ENCODE results near the gene LSG1.
"Not testable (repeated sequence)": the region's sequence is repeated elsewhere in the genome, so short reads cannot be mapped to it uniquely, and the experiment has no call there.

LSG1 gene

DNA sequence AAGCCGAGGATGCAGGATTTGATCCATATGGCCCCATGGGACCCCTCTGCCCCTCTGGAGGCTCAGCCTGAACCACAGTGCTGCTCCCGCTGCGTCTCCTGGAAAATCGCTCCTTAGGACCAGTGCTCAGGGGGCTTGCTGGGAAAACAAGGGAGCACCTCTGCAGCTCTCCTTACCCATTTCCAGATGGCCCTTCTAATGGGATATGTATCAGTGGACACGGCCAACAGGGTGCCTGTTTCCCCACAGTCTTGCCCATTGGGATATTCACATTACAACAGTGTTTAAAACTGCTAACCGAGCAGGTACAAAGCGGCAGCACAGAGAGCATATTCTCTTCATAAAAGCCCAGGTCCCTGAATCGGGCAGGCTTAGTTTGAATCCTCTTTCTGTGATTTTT is 65.8 kb downstream of the LSG1 start:
- WGBS (ENCODE audit: insufficient coverage, insufficient read length) = no CpG with 5 or more reads among the region's 8 CpGs
- Histone ChIP-seq H3K36me3 (ENCODE audit: control insufficient read depth, insufficient read depth, low read length) (no peaks in the 10 kb centered on the region), H3K4me3 (ENCODE audit: low read length) (no peak overlapping the region), H3K4me1 (ENCODE audit: control insufficient read depth, insufficient read depth, low read length) (no peaks in the 10 kb centered on the region), H3K27me3 (ENCODE audit: control insufficient read depth, insufficient read depth, low read length) (no peaks in the 10 kb centered on the region), H3K27ac (ENCODE audit: low read length) (no peak overlapping the region), H3K9me3 (ENCODE audit: control insufficient read depth, insufficient read depth, low read length) (no peaks in the 10 kb centered on the region)
- DNase-seq (ENCODE audit: low read depth, low spot score) = no peak

DNA sequence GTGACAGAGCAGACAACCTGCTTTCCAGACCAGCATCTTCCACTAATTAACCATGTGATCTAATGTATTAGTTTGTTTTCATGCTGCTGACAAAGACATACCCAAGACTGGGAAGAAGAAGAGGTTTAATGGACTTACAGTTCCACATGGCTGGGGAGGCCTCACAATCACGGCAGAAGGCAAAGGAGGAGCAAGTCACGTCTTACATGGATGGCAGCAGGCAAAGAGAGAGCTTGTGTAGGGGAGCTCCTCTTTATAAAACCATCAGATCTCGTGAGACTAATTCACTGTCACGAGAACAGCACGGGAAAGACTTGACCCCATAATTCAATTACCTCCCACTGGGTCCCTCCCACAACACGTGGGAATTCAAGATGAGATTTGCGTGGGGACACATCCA is 66.7 kb downstream of the LSG1 start:
- H3K4me3 ChIP-seq (ENCODE audit: low read length); DNase-seq (ENCODE audit: low read depth, low spot score); H3K4me1 ChIP-seq (ENCODE audit: control insufficient read depth, insufficient read depth, low read length); H3K36me3 ChIP-seq (ENCODE audit: control insufficient read depth, insufficient read depth, low read length); H3K27ac ChIP-seq (ENCODE audit: low read length); H3K9me3 ChIP-seq (ENCODE audit: control insufficient read depth, insufficient read depth, low read length); H3K27me3 ChIP-seq (ENCODE audit: control insufficient read depth, insufficient read depth, low read length): not testable (repeated sequence)
- no CpG with 5 or more reads among the region's 7 CpGs for WGBS (ENCODE audit: insufficient coverage, insufficient read length)

DNA sequence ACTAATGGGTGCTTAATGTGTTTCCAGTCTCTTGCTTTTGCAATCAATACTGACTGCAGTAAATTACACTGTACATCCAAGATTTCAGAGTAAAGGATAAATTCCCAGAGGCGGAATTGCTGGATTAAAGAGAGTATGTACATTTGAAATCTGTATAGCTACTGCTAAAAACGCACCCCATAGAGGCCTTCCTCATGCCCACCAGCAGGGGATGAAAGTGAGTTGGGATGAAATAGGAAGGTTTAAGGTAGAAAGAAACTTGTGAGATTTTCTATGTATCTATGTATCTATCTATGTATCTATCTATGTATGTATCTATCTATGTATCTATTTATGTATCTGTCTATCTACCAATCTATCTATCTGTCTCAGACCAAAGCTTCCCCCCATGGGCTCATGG is 67.2 kb downstream of the LSG1 start:
- Histone ChIP-seq H3K9me3 (ENCODE audit: control insufficient read depth, insufficient read depth, low read length) (no peaks in the 10 kb centered on the region), H3K36me3 (ENCODE audit: control insufficient read depth, insufficient read depth, low read length) (no peaks in the 10 kb centered on the region), H3K27me3 (ENCODE audit: control insufficient read depth, insufficient read depth, low read length) (no peaks in the 10 kb centered on the region), H3K4me3 (ENCODE audit: low read length) (no peak overlapping the region), H3K4me1 (ENCODE audit: control insufficient read depth, insufficient read depth, low read length) (no peaks in the 10 kb centered on the region), H3K27ac (ENCODE audit: low read length) (no peak overlapping the region)
- no peak for DNase-seq (ENCODE audit: low read depth, low spot score)
- no CpG with 5 or more reads among the region's 2 CpGs for WGBS (ENCODE audit: insufficient coverage, insufficient read length)

DNA sequence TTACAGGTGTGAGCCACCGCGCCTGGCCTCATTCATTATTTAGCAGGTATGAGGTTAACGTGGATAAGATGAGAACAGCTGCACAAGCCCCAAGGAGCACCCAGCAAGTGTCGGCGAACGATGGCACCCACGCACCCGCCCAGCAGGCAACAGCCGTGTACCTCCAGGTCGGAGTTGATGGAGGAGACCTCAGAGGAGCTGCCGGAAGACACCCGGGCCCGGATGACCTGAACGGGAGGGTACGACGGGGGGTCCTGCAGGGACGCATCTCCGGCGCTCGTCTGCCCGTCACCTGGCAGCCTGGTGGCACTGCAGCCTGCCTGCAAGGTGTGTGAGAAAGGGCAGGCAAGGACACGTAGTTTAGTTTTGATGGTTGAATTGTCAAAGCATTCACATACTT is 67.9 kb downstream of the LSG1 start:
- no peaks in the 10 kb centered on the region; the same call in 1 of the 2 replicates for H3K4me1 ChIP-seq (ENCODE audit: control insufficient read depth, insufficient read depth, low read length)
- WGBS (ENCODE audit: insufficient coverage, insufficient read length) = no CpG with 5 or more reads among the region's 22 CpGs
- H3K27ac ChIP-seq (ENCODE audit: low read length) = no peak overlapping the region
- H3K36me3 ChIP-seq (ENCODE audit: control insufficient read depth, insufficient read depth, low read length) = no peaks in the 10 kb centered on the region
- no peaks in the 10 kb centered on the region for H3K9me3 ChIP-seq (ENCODE audit: control insufficient read depth, insufficient read depth, low read length)
- DNase-seq (ENCODE audit: low read depth, low spot score) = no peak
- H3K27me3 ChIP-seq (ENCODE audit: control insufficient read depth, insufficient read depth, low read length) = no peaks in the 10 kb centered on the region
- no peak overlapping the region; the same call in 1 of the 2 replicates for H3K4me3 ChIP-seq (ENCODE audit: low read length)

DNA sequence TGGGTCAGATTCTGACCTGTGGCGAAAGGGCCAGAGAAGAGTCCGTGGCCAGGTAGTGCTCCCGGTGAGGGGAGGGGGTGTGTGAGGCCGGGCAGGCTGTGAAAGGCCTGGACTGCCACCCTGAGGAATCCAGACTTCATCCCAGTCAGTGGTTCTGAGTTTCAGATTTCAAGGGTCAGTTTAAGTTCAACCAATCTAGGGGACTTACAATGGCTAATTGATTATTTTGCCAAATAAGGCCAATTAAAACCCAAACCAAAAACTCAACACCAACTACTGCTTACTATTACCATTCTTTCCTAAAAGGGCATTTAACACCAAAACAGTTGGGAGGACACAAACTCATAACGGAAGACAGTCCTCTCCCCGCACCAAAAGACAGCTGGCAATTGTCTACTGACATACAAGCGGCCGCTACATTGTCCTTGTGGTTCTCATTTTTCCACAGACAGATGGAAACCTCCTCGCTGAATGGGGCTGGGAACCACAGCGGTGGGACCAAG is 69.3 kb downstream of the LSG1 start:
- WGBS (ENCODE audit: insufficient coverage, insufficient read length) = no CpG with 5 or more reads among the region's 10 CpGs
- no peak overlapping the region for H3K27ac ChIP-seq (ENCODE audit: low read length)
- H3K4me3 ChIP-seq (ENCODE audit: low read length) = no peak overlapping the region
- DNase-seq (ENCODE audit: low read depth, low spot score) = no peak
- no peaks in the 10 kb centered on the region for H3K9me3 ChIP-seq (ENCODE audit: control insufficient read depth, insufficient read depth, low read length)
- H3K27me3 ChIP-seq (ENCODE audit: control insufficient read depth, insufficient read depth, low read length) = no peaks in the 10 kb centered on the region
- no peaks in the 10 kb centered on the region for H3K36me3 ChIP-seq (ENCODE audit: control insufficient read depth, insufficient read depth, low read length)
- H3K4me1 ChIP-seq (ENCODE audit: control insufficient read depth, insufficient read depth, low read length) = no peaks in the 10 kb centered on the region; the same call in 1 of the 2 replicates

DNA sequence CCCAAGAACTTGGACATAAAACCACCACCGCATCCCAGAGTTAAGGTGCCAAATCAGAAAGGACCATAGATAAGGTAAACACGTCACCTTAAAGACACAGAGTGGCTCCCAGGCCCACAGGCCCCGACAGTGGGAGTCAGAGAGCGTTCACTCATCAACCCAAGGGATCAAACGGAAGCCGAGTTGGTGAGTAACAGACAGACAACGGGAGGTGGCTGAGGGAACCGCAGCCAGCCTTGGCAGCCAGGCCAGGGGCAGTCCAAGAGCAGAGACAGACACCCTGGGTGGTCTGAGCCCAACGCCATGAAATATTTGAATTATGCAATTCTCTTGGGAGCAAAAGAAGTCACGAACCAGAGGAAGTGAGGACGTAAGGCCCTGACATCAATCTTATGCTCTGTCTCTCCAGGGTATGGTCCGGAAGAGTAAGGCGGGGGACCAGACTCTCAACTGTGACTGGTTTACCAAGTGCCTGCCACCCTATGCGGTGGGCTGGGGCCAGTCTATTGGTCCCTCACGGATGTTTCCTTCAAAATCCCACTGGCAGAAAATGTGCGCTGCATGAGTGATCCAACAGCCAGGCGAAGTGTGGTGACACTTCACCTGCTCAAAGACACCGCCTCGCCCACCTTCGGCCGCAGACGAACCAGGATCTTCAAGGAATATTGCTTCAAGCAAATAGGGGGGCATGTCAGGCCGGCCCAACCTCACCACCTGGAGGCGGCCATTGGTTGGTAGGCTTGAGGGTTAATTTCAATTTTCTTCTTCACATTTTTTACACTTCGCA is 73.0 kb downstream of the LSG1 start:
- WGBS (ENCODE audit: insufficient coverage, insufficient read length) = no CpG with 5 or more reads among the region's 25 CpGs
- Histone ChIP-seq H3K4me3 (ENCODE audit: low read length) (no peak overlapping the region), H3K4me1 (ENCODE audit: control insufficient read depth, insufficient read depth, low read length) (no peaks in the 10 kb centered on the region; the same call in 1 of the 2 replicates), H3K27me3 (ENCODE audit: control insufficient read depth, insufficient read depth, low read length) (no peaks in the 10 kb centered on the region), H3K36me3 (ENCODE audit: control insufficient read depth, insufficient read depth, low read length) (no peaks in the 10 kb centered on the region), H3K27ac (ENCODE audit: low read length) (no peak overlapping the region), H3K9me3 (ENCODE audit: control insufficient read depth, insufficient read depth, low read length) (no peaks in the 10 kb centered on the region)
- no peak for DNase-seq (ENCODE audit: low read depth, low spot score)

DNA sequence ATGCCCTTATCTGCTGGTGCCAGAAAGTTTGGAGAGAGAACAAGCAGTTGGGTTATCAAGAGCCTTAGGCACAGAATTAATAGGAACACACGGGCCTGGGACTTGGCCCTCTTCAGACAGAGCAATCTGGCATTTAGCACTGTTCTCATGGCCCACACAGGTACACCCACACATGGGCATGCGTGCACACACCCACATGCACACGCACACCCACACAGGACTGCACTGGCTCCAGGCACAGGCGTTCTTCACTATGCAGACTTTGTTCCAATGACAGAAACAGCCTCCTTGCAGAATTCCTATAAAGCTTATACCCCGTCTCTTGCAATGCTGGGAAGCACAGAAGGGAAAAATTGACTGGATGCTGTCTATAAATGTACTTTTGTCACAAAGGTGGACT is 75.1 kb downstream of the LSG1 start:
- H3K4me3 ChIP-seq (ENCODE audit: low read length) = no peak overlapping the region
- H3K4me1 ChIP-seq (ENCODE audit: control insufficient read depth, insufficient read depth, low read length) = no peaks in the 10 kb centered on the region; the same call in 1 of the 2 replicates
- DNase-seq (ENCODE audit: low read depth, low spot score) = no peak
- H3K27me3 ChIP-seq (ENCODE audit: control insufficient read depth, insufficient read depth, low read length) = no peaks in the 10 kb centered on the region
- H3K27ac ChIP-seq (ENCODE audit: low read length) = no peak overlapping the region
- no peaks in the 10 kb centered on the region for H3K9me3 ChIP-seq (ENCODE audit: control insufficient read depth, insufficient read depth, low read length)
- WGBS (ENCODE audit: insufficient coverage, insufficient read length) = no CpG with 5 or more reads among the region's 5 CpGs
- no peaks in the 10 kb centered on the region for H3K36me3 ChIP-seq (ENCODE audit: control insufficient read depth, insufficient read depth, low read length)

DNA sequence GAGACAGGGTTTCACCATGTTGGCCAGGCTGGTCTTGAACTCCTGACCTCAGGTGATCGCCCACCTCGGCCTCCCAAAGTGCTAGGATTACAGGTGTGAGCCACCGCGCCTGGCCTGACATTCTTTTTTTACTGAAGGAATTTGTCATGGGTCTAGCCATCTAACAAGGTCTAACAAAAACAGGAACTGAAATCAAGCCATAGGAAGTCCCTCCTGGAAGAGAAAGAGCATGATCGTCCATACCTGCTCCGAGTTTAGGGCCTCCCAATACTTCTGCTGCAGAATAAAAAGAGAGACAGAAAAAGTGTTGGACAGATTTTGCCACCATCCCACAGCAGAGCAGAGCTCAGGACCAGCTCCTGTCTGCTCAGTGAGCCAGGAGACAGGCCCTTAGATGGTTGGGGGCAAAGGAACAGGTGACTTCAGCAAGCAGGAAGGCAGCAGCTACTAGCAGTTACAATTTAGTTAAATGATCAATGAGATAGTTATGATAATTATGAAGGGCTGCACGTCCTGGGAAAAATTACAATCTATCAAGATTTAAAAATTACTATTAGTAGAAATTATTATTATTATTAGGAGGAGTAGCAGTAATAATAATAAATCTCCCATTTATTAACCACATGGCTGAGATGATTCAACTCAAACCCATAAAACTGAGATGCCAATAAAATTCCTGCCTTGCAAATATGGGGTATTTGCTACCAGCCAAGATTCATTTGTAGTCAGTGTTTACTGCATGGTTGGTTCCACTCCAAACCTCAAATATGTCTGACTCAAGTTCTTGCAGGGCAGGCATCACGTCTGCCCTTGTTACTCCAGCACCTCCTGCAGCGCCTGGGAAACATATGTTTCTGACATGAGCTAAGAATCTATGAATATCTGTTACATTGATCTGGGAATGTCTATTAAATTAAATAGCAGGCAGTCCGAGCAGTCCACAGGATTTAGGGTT is 78.9 kb downstream of the LSG1 start:
- H3K4me1 ChIP-seq (ENCODE audit: control insufficient read depth, insufficient read depth, low read length) = no peaks in the 10 kb centered on the region
- no peaks in the 10 kb centered on the region for H3K27me3 ChIP-seq (ENCODE audit: control insufficient read depth, insufficient read depth, low read length)
- no peak for DNase-seq (ENCODE audit: low read depth, low spot score)
- no peaks in the 10 kb centered on the region for H3K36me3 ChIP-seq (ENCODE audit: control insufficient read depth, insufficient read depth, low read length)
- no peak overlapping the region for H3K27ac ChIP-seq (ENCODE audit: low read length)
- H3K9me3 ChIP-seq (ENCODE audit: control insufficient read depth, insufficient read depth, low read length) = no peaks in the 10 kb centered on the region
- no CpG with 5 or more reads among the region's 10 CpGs for WGBS (ENCODE audit: insufficient coverage, insufficient read length)
- no peak overlapping the region for H3K4me3 ChIP-seq (ENCODE audit: low read length)
